Epithelial cell of esophagus (primary cell): ENCODE measurements around the gene LSMEM2.
"Not testable (repeated sequence)": the region's sequence is repeated elsewhere in the genome, so short reads cannot be mapped to it uniquely, and the experiment has no call there.

Source experiments
- DNase-seq: peaks from one replicate; pipeline ENCODE4 v3.0.0; 2010; ENCODE audit warnings: low read depth
- H3K4me3 ChIP-seq: 2 replicates; pipeline ENCODE4 v1.5.1; 2011; ENCODE audit warnings: mild to moderate bottlenecking, low read length, control low read depth
- CTCF ChIP-seq: IDR thresholded peaks from 2 replicates; pipeline ENCODE4 v1.5.1; 2011; ENCODE audit warnings: low read depth, mild to moderate bottlenecking, low read length, control low read depth, inconsistent platforms; ENCODE audit not compliant: insufficient read depth; ENCODE audit errors: missing control alignments

LSMEM2 gene

GRCh38 chr3:50268703-50269451 is 10.0 kb upstream of the LSMEM2 start, which contains the start of gene SEMA3B:
SEMA3B (plus strand) TSS chr3:50269147; CDS start chr3:50269241, 94 bp downstream.
- no peak for TF ChIP-seq CTCF
- H3K4me3 ChIP-seq, result no peak within 1 kb of the TSS

GRCh38 chr3:50269460-50269859 is 9.4 kb upstream of the LSMEM2 start:
- no peak for TF ChIP-seq CTCF
- DNase-seq, result no peak
- H3K4me3 ChIP-seq, result no peak overlapping the region

More at GRCh38 chr3:50268703-50269451, 10.0 kb upstream of the LSMEM2 start, which contains the start of gene SEMA3B:
- peak; percentile 76 for DNase-seq

GRCh38 chr3:50269977-50270413 is 8.9 kb upstream of the LSMEM2 start:
- no peak for TF ChIP-seq CTCF
- peak; percentile 65 for DNase-seq
- no peak overlapping the region for H3K4me3 ChIP-seq

GRCh38 chr3:50270422-50271224 is 8.3 kb upstream of the LSMEM2 start:
- no peak overlapping the region for H3K4me3 ChIP-seq
- DNase-seq, result no peak
- no peak for TF ChIP-seq CTCF

- no peak for TF ChIP-seq CTCF
- H3K4me3 ChIP-seq, result no peak overlapping the region
- no peak for DNase-seq
Measured at GRCh38 chr3:50271314-50271936, 7.5 kb upstream of the LSMEM2 start.

- H3K4me3 ChIP-seq, DNase-seq: not testable (repeated sequence)
Measured at GRCh38 chr3:50272538-50272910, 6.4 kb upstream of the LSMEM2 start.

GRCh38 chr3:50272911-50273688 is 5.8 kb upstream of the LSMEM2 start:
- peak overlapping the region; percentile 30 for H3K4me3 ChIP-seq

More at GRCh38 chr3:50272911-50273688, 5.8 kb upstream of the LSMEM2 start:
- peak; percentile 82 for DNase-seq
- TF ChIP-seq CTCF, result peak; percentile 94
